Epithelial cell of proximal tubule (primary cell): ENCODE measurements around the gene SLC6A19. TPM values are rescaled to one million over a fixed set of nuclear protein-coding genes. Genes with fewer than 3 reads are reported as not detected.

Experiments used
- DNase-seq: peaks from one replicate; pipeline ENCODE4 v3.0.0-alpha.2; 2011; ENCODE audit warnings: low read depth
- H3K4me3 ChIP-seq: 2 replicates; pipeline ENCODE4 v1.5.1; 2011; ENCODE audit warnings: low read depth, mild to moderate bottlenecking, low read length
- CTCF ChIP-seq: conservative IDR thresholded peaks from 2 replicates; pipeline ENCODE4 v1.5.1; 2012; ENCODE audit warnings: low read depth, mild to moderate bottlenecking, low read length
- total RNA-seq: library from RNA; depleted of rRNA; stranded (reverse); fragments of >200 nt; gene quantifications from 2 replicates; pipeline ENCODE4 v1.2.3, GENCODE V29; 2015

The SLC6A19 gene
- total RNA-seq, 1 donor from 2014 or later = not detected

- H3K4me3 ChIP-seq = no peak overlapping the region
- DNase-seq = no peak
- no peak for TF ChIP-seq CTCF
These were observed 28.4 kb downstream of the SLC6A19 start for GRCh38 chr5:1229822-1230221.

- no peak for TF ChIP-seq CTCF
- DNase-seq = no peak
- H3K4me3 ChIP-seq = no peak overlapping the region
These were observed 29.2 kb downstream of the SLC6A19 start for GRCh38 chr5:1230551-1230950.

GRCh38 chr5:1231354-1231905 lies 30.0 kb downstream of the SLC6A19 start:
- no peak for TF ChIP-seq CTCF
- H3K4me3 ChIP-seq = no peak overlapping the region
- DNase-seq = no peak

GRCh38 chr5:1232780-1233179 lies 31.4 kb downstream of the SLC6A19 start:
- no peak overlapping the region for H3K4me3 ChIP-seq
- no peak for DNase-seq
- no peak for TF ChIP-seq CTCF

GRCh38 chr5:1235379-1235778 lies 34.0 kb downstream of the SLC6A19 start:
- DNase-seq = no peak
- TF ChIP-seq CTCF = no peak
- H3K4me3 ChIP-seq = no peak overlapping the region

- H3K4me3 ChIP-seq = no peak overlapping the region
- TF ChIP-seq CTCF = no peak
- no peak for DNase-seq
These were observed 34.4 kb downstream of the SLC6A19 start for GRCh38 chr5:1235838-1236237.

GRCh38 chr5:1239505-1240251 lies 38.3 kb downstream of the SLC6A19 start:
- no peak for DNase-seq
- H3K4me3 ChIP-seq = no peak overlapping the region
- no peak for TF ChIP-seq CTCF
